Ishikawa (cell line): ENCODE results near the gene HIVEP2.

Source experiments
- CEBPB ChIP-seq: IDR thresholded peaks from 2 replicates; pipeline ENCODE4 v1.6.1; 2012
- EGR1 ChIP-seq: IDR thresholded peaks from 2 replicates; pipeline ENCODE4 v1.6.1; 2012
- EP300 ChIP-seq: IDR thresholded peaks from 2 replicates; pipeline ENCODE4 v1.6.1; 2012; ENCODE audit warnings: borderline replicate concordance
- MAX ChIP-seq: IDR thresholded peaks from 2 replicates; pipeline ENCODE4 v1.6.1; 2012
- NFIC ChIP-seq: IDR thresholded peaks from 2 replicates; pipeline ENCODE4 v1.6.1; 2012
- RAD21 ChIP-seq: IDR thresholded peaks from 2 replicates; pipeline ENCODE4 v1.6.1; 2012; ENCODE audit warnings: low read depth
- REST ChIP-seq: IDR thresholded peaks from 2 replicates; pipeline ENCODE4 v1.6.1; 2012; ENCODE audit warnings: low read depth, mild to moderate bottlenecking
- TAF1 ChIP-seq: IDR thresholded peaks from 2 replicates; pipeline ENCODE4 v1.6.1; 2012; ENCODE audit warnings: low read depth, mild to moderate bottlenecking
- TEAD4 ChIP-seq: IDR thresholded peaks from 2 replicates; pipeline ENCODE4 v1.6.1; 2012
- YY1 ChIP-seq: IDR thresholded peaks from 2 replicates; pipeline ENCODE4 v1.6.1; 2012; ENCODE audit warnings: low read depth

GRCh38 chr6:142942238-142942637 lies 2.7 kb downstream of the HIVEP2 start:
- TF ChIP-seq MAX (no peak), EP300 (no peak), CEBPB (no peak), TAF1 (no peak), NFIC (no peak), EGR1 (no peak), REST (no peak), YY1 (no peak), RAD21 (no peak), TEAD4 (no peak)
